Myocyte (in vitro differentiated cells): ENCODE data around the gene USP26. TPM values are rescaled to one million over a fixed set of nuclear protein-coding genes. Genes with fewer than 3 reads are reported as not detected.
"Not testable (repeated sequence)": the region's sequence is repeated elsewhere in the genome, so short reads cannot be mapped to it uniquely, and the experiment has no call there.

Experiments
- DNase-seq: peaks from one replicate; pipeline ENCODE4 v3.0.0-alpha.2; 2012; ENCODE audit warnings: low read depth
- total RNA-seq: library from RNA; depleted of rRNA; stranded (reverse); fragments of >200 nt; gene quantifications from 2 replicates; pipeline ENCODE4 v1.2.3, GENCODE V29; 2014

Gene USP26
- total RNA-seq, 1 donor from 2014 or later: not detected

- no peak for DNase-seq
Observed at GRCh38 chrX:133033010-133033409, 63.9 kb downstream of the USP26 start.

- DNase-seq: no peak
Observed at GRCh38 chrX:133018229-133018628, 78.7 kb downstream of the USP26 start.

DNA sequence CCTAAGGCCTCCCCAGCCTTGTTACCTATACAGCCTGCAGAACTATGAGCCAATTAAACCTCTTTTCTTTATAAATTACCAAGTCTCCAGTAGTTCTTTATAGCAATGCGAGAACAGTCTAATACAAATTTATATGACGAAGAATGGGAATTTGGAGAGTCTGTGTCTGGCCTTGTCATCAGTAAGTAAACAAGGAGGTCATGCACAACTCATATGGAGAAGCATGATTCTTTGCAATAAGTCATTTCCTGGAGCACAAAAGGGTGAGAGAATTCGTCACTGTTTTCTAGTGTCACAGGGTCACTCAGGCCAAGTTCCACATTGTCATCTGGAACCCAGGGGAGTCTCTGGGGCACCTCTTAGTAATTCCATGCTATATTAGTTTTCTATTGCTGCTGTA lies 89.5 kb downstream of the USP26 start:
- no peak for DNase-seq

DNA sequence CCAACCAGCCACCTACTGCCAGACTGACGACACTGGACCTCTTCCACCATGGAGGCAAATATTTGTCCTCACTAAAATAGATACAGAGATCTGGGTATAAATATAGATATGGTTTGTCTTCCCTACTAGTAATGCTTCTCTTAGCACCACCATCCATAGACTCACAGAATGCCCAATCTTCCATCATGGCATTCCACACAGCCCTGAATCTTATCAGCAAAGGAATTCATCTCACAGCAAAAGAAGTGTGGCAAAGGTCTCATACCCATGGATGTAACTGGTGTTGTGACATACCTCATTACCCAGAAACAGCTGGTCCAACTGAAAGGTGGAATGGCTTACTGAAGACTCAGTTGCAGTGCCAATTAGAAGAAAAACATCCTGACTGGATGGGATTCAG lies 91.3 kb downstream of the USP26 start:
- DNase-seq: no peak

GRCh38 chrX:133005042-133005441 lies 91.9 kb downstream of the USP26 start:
- peak; percentile 1 for DNase-seq

GRCh38 chrX:132999209-132999608 lies 97.7 kb downstream of the USP26 start:
- no peak for DNase-seq

GRCh38 chrX:132990835-132991234 lies 106.1 kb downstream of the USP26 start:
- DNase-seq: no peak

- no peak for DNase-seq
Observed at GRCh38 chrX:132986556-132986955, 110.4 kb downstream of the USP26 start.

GRCh38 chrX:132984058-132984650 lies 112.8 kb downstream of the USP26 start:
- no peak for DNase-seq

- DNase-seq: no peak
Observed at GRCh38 chrX:132983496-132983895, 113.4 kb downstream of the USP26 start.

DNA sequence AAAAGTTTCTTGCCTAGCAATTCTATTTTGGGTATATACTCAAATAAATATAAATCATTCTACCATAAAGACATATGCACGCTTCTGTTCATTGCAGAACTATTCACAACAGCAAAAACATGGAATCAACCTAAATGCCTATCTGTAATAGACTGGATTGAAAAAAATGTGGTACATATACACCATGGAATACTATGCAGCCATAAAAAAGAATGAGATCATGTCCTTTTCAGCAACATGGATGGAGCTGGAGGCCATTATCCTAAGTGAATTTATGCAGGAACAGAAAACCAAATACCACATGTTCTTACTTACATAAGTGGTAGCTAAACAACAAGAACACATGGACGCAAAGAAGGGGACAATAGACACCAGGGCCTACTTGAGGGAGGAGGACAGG lies 116.9 kb downstream of the USP26 start:
- not testable (repeated sequence) for DNase-seq

Other genes with a start within 250 kb of the USP26 start
- gene HS6ST2, start 138.5 kb downstream of the USP26 start, total RNA-seq: 0.32 TPM in 1 of 2 replicates, not detected in the other
- gene TFDP3, start 121.2 kb upstream of the USP26 start, total RNA-seq: not detected in 2 replicates